ENCODE measurements around the gene DLX2.
"Not testable (repeated sequence)": the region's sequence is repeated elsewhere in the genome, so short reads cannot be mapped to it uniquely, and the experiment has no call there.

The DLX2 gene

GRCh38 chr2:172074254-172074653 is 28.4 kb downstream of the DLX2 start:
- TF ChIP-seq, protein P1, sequence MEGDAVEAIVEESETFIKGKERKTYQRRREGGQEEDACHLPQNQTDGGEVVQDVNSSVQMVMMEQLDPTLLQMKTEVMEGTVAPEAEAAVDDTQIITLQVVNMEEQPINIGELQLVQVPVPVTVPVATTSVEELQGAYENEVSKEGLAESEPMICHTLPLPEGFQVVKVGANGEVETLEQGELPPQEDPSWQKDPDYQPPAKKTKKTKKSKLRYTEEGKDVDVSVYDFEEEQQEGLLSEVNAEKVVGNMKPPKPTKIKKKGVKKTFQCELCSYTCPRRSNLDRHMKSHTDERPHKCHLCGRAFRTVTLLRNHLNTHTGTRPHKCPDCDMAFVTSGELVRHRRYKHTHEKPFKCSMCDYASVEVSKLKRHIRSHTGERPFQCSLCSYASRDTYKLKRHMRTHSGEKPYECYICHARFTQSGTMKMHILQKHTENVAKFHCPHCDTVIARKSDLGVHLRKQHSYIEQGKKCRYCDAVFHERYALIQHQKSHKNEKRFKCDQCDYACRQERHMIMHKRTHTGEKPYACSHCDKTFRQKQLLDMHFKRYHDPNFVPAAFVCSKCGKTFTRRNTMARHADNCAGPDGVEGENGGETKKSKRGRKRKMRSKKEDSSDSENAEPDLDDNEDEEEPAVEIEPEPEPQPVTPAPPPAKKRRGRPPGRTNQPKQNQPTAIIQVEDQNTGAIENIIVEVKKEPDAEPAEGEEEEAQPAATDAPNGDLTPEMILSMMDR (IDR thresholded peaks at IDR 0.05): no peak
- no peak for TF ChIP-seq ZFX (IDR thresholded peaks at IDR 0.05; ENCODE audit: borderline replicate concordance)

DNA sequence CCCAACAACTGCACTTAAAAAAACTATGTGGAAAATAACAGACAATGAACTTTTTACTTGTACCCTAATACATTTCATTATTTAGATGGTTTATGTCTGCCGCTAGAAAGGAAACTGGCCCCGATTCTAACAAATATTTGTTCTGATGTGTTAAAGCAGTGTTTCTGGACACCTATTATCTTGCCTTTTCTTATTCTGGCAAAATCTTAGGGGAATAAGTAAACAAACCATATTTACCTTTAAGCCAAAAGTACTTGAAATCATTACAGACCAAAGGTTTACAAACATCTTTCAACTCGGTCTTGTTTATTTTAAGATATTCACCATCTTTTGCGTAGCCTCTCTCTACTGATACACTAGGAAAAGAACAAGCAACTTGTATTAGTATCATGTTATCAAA is 29.2 kb downstream of the DLX2 start:
- TF ChIP-seq, protein P1 (IDR thresholded peaks at IDR 0.05): no peak
- no peak for TF ChIP-seq ZFX (IDR thresholded peaks at IDR 0.05; ENCODE audit: borderline replicate concordance)

More at GRCh38 chr2:172074254-172074653, 28.4 kb downstream of the DLX2 start:
- no peak overlapping the region for H3K27ac ChIP-seq

GRCh38 chr2:172072706-172073105 is 30.0 kb downstream of the DLX2 start:
- no peak overlapping the region for H3K27ac ChIP-seq
- TF ChIP-seq, protein P1 (IDR thresholded peaks at IDR 0.05): no peak
- no peak for TF ChIP-seq ZFX (IDR thresholded peaks at IDR 0.05; ENCODE audit: borderline replicate concordance)

More for the DNA sequence above, 29.2 kb downstream of the DLX2 start:
- no peak overlapping the region for H3K27ac ChIP-seq

DNA sequence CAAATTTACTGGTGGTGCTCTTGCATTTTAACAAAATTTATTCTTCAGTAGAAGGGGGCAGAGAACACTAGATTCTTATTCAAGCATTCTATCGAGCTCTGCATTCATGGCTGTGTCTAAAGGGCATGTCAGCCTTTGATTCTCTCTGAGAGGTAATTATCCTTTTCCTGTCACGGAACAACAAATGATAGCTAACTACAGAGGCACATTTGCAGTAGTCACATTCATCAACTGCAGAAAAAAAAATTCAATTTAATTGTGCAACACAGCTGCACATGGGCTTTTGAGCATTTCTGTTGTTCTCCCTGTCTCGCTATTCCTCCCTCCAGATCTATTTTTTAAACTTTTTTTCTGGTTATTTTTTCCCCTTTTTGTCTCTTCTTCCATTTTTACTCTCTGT is 30.4 kb downstream of the DLX2 start:
- TF ChIP-seq, protein P1 (IDR thresholded peaks at IDR 0.05): no peak
- TF ChIP-seq ZFX (IDR thresholded peaks at IDR 0.05; ENCODE audit: borderline replicate concordance): no peak
- no peak overlapping the region for H3K27ac ChIP-seq

DNA sequence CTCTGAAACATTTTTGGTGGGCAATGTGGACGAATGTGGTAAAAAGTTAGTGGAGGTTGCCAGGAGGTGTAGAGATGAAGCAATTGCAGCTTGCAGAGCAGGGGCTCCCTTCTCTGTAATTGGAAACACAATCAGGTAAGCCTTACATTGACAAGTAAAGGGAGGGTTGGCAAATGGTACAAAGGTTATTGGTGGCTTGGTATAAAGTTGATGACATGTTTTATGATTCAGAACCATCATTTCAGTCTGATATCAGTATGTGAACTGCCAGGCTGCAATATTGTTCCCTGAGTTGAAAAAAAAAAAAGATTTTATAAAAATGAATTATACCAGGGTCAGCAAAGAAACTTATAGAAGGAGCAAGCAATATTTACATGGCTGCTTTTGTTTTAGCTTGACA is 31.8 kb downstream of the DLX2 start:
- TF ChIP-seq, protein P1 (IDR thresholded peaks at IDR 0.05): no peak
- no peak for TF ChIP-seq ZFX (IDR thresholded peaks at IDR 0.05; ENCODE audit: borderline replicate concordance)
- no peak overlapping the region for H3K27ac ChIP-seq

DNA sequence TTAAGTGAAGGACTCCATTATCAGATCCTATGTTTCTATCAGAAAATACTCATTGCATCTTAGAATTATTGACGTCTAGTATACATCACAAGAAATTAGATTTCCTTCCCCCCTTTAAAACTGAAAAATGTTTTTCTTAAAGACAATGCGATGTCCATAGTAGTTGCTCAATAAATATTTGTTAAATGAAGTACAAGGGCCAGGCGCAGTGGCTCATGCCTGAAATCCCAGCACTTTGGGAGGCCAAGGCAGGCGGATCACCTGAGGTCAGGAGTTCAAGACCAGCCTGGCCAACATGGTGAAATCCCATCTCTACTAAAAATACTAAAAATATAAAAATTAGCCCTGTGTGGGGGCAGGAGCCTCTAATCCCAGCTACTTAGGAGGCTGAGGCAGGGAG is 34.8 kb downstream of the DLX2 start:
- H3K27ac ChIP-seq: not testable (repeated sequence)

- H3K27ac ChIP-seq: no peak overlapping the region
- TF ChIP-seq, protein P1 (IDR thresholded peaks at IDR 0.05): no peak
- TF ChIP-seq ZFX (IDR thresholded peaks at IDR 0.05; ENCODE audit: borderline replicate concordance): no peak
These were observed 36.3 kb downstream of the DLX2 start for GRCh38 chr2:172066394-172066886.

DNA sequence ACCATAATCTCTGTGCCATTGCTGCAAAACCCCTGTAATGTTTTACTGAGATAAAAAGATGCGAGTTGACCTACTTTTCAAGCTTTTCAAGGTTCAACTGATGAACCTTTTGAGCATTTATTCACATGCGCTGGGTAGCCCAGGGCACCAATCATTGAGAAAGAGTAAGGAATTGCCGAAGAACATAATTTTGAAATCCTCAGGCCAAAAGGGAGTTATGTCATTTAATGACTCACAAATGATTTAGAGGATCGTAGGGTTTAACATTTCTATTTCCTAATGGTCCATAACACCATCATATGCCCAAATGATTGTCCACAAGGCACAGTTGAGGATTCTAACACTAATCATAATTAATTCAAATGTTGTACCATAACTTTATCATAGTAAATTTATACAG is 37.6 kb downstream of the DLX2 start:
- TF ChIP-seq, protein P1 (IDR thresholded peaks at IDR 0.05): no peak
- TF ChIP-seq ZFX (IDR thresholded peaks at IDR 0.05; ENCODE audit: borderline replicate concordance): no peak
- H3K27ac ChIP-seq: no peak overlapping the region
